A549 (cell line): ENCODE results near the gene CTDP1. TPM values are rescaled to one million over a fixed set of nuclear protein-coding genes. Genes with fewer than 3 reads are reported as not detected.

Source experiments
- ATAC-seq, 2 experiments: fragments of 200-7000 bp in 1 of 2; fragments of >200 bp in 1 of 2; cut with Nextera tagmentation in 1 of 2; cut with Tn5 transposase in 1 of 2; 3 replicates each; pipeline versions ENCODE4 v1.8.0 to v1.9.1; 2018 to 2020; ENCODE audit warnings: mild to moderate bottlenecking in 1 of 2, moderate library complexity in 1 of 2
- CTCF ChIA-PET: fragments of 300-600 bp; sonication (Branson Sonifier 250); formaldehyde crosslinking; extraction: SDS; loops from one replicate; lab custom pipeline; 2021; ENCODE audit warnings: antibody characterized with exemption, inconsistent platforms; lab: Yijun Ruan, JAX
- POLR2A ChIA-PET: fragments of 350-600 bp; formaldehyde crosslinking; extraction: SDS; loops from one replicate; lab custom pipeline; 2021; ENCODE audit warnings: antibody characterized with exemption, inconsistent platforms; lab: Yijun Ruan, JAX
- DNase-seq, 2 experiments: peaks; one replicate each; pipeline versions ENCODE4 v3.0.0 to v3.0.0-alpha.2; 2011 to 2016; ENCODE audit warnings: low read depth in 1 of 2, low spot score in 1 of 2
- FAIRE-seq: peaks from 2 replicates; lab custom pipeline; 2011; peaks lifted over from hg19 to GRCh38; lab: Jason Lieb, UNC
- H3K27ac ChIP-seq, 2 experiments: fragments of >200 bp; sonication (Bioruptor Twin); formaldehyde crosslinking; 3 replicates each; pipeline ENCODE4 v1.5.1; 2016 to 2017
- H3K4me1 ChIP-seq: fragments of >200 bp; sonication (Bioruptor Twin); formaldehyde crosslinking; 3 replicates; pipeline ENCODE4 v1.6.1; 2016
- H3K4me2 ChIP-seq: fragments of >200 bp; sonication (Bioruptor Twin); formaldehyde crosslinking; 3 replicates; pipeline ENCODE4 v1.6.1; 2016
- H3K4me3 ChIP-seq: fragments of >200 bp; sonication (Bioruptor Twin); formaldehyde crosslinking; 3 replicates; pipeline ENCODE4 v1.5.1; 2016
- H3K9me3 ChIP-seq: fragments of >200 bp; sonication (Bioruptor Twin); formaldehyde crosslinking; 3 replicates; pipeline ENCODE4 v1.6.1; 2016
- BCL3 ChIP-seq: fragments of >200 bp; sonication (Bioruptor Twin); formaldehyde crosslinking; IDR thresholded peaks from 3 replicates; pipeline ENCODE4 v1.6.1; 2016
- BHLHE40 ChIP-seq: IDR thresholded peaks from 2 replicates; pipeline ENCODE4 v1.6.1; 2012; ENCODE audit warnings: low read depth, low read length, inconsistent platforms
- CTCF ChIP-seq: fragments of >200 bp; sonication (Bioruptor Twin); formaldehyde crosslinking; IDR thresholded peaks from 3 replicates; pipeline ENCODE4 v1.5.1; 2016
- EHF ChIP-seq: fragments of 250-450 bp; sonication (Bioruptor Pico); IDR thresholded peaks from 2 replicates; pipeline ENCODE4 v1.5.0; 2020; ENCODE audit warnings: mild to moderate bottlenecking
- FOXS1 ChIP-seq: fragments of 250-450 bp; sonication (Bioruptor Pico); IDR thresholded peaks from 2 replicates; pipeline ENCODE4 v1.5.0; 2020; ENCODE audit warnings: mild to moderate bottlenecking, moderate library complexity
- HES2 ChIP-seq: fragments of >200 bp; sonication (Bioruptor Twin); formaldehyde crosslinking; IDR thresholded peaks from 2 replicates; pipeline ENCODE4 v1.6.1; 2016
- HOXB13 ChIP-seq: fragments of 250-450 bp; sonication (Bioruptor Pico); IDR thresholded peaks from 2 replicates; pipeline ENCODE4 v1.5.0; 2020; ENCODE audit warnings: low read depth, mild to moderate bottlenecking, moderate library complexity
- JUNB ChIP-seq: fragments of >200 bp; sonication (Bioruptor Twin); formaldehyde crosslinking; IDR thresholded peaks from 2 replicates; pipeline ENCODE4 v1.6.1; 2016
- MAX ChIP-seq: IDR thresholded peaks from 2 replicates; pipeline ENCODE4 v1.6.1; 2012
- MYC ChIP-seq: IDR thresholded peaks from 2 replicates; pipeline ENCODE4 v1.6.1; 2012; ENCODE audit warnings: mild to moderate bottlenecking, inconsistent platforms, low read length, improper control_type of control experiment, borderline replicate concordance
- NR3C1 ChIP-seq: fragments of >200 bp; sonication (Bioruptor Twin); formaldehyde crosslinking; IDR thresholded peaks from 3 replicates; pipeline ENCODE4 v1.6.1; 2017
- RAD21 ChIP-seq, 2 experiments: fragments of >200 bp in 1 of 2; sonication (Bioruptor Twin) in 1 of 2; formaldehyde crosslinking in 1 of 2; IDR thresholded peaks in 1 of 2; conservative IDR thresholded peaks in 1 of 2; 2 replicates in 1 of 2; 3 replicates in 1 of 2; pipeline ENCODE4 v1.6.1; 2012 to 2018; ENCODE audit warnings: inconsistent platforms in 1 of 2
- RARB ChIP-seq: fragments of 250-450 bp; sonication (Bioruptor Pico); IDR thresholded peaks from 2 replicates; pipeline ENCODE4 v1.8.0; 2021; ENCODE audit warnings: mild to moderate bottlenecking, moderate library complexity
- RCOR1 ChIP-seq: fragments of 150-350 bp; IDR thresholded peaks from 2 replicates; pipeline ENCODE4 v1.6.1; 2014; ENCODE audit warnings: antibody characterized with exemption, low read length, low read depth
- REST ChIP-seq: fragments of 200-600 bp; sonication (generic); IDR thresholded peaks from 2 replicates; pipeline ENCODE4 v1.6.1; 2016; ENCODE audit warnings: antibody characterized with exemption, mild to moderate bottlenecking, moderate library complexity
- SREBF2 ChIP-seq: fragments of 450-650 bp; IDR thresholded peaks from 2 replicates; pipeline ENCODE4 v1.6.1; 2014; ENCODE audit warnings: mild to moderate bottlenecking, moderate library complexity
- ZC3H11A ChIP-seq: fragments of 450-650 bp; IDR thresholded peaks from 2 replicates; pipeline ENCODE4 v1.6.1; 2014; ENCODE audit warnings: antibody characterized with exemption, mild to moderate bottlenecking
- ZSCAN20 ChIP-seq: fragments of 250-450 bp; sonication (Bioruptor Pico); IDR thresholded peaks from 2 replicates; pipeline ENCODE4 v1.8.0; 2022; ENCODE audit warnings: mild to moderate bottlenecking, moderate library complexity
- WGBS: methylation state at CpG from one replicate; pipeline ENCODE4 v1.1.6; 2017; ENCODE audit errors: missing lambda C conversion rate; 5-methylcytosine and 5-hydroxymethylcytosine counted together
- polyA plus RNA-seq, 4 experiments: library from polyadenylated mRNA; depleted of rRNA in 3 of 4; stranded (reverse); fragments of >200 nt; fragmentation: RNase III in 1 of 4; extraction: RNeasy Plus Mini Kit Qiagen cat#74134 plus additional on column Dnase treatment in 1 of 4; gene quantifications; 2 replicates in 3 of 4; 3 replicates in 1 of 4; pipeline ENCODE4 v1.2.3, GENCODE V29; 2011 to 2017

The CTDP1 gene
- polyA plus RNA-seq, 2 of the 4 experiments (the other 2 are of a cell fraction): 6.8 to 12.1 TPM

GRCh38 chr18:79631096-79631507 lies 48.5 kb upstream of the CTDP1 start:
- CTCF ChIA-PET: no interaction called here
- Histone ChIP-seq H3K4me1 (no peaks in the 10 kb centered on the region), H3K27ac (no peak overlapping the region), H3K4me2 (no peak overlapping the region), H3K9me3 (no peaks in the 10 kb centered on the region), H3K4me3 (no peak overlapping the region)
- FAIRE-seq (no peak), ATAC-seq (no peak), DNase-seq (no peak)
- POLR2A ChIA-PET: no interaction called here
- TF ChIP-seq NR3C1 (no peak), SREBF2 (no peak)
- WGBS: 86% methylated on average over 21 of the region's 21 CpGs

- Histone ChIP-seq H3K9me3 (no peaks in the 10 kb centered on the region), H3K4me3 (no peak overlapping the region), H3K27ac (no peak overlapping the region), H3K4me2 (no peak overlapping the region), H3K4me1 (no peaks in the 10 kb centered on the region)
- ChIA-PET POLR2A (no interaction called here), CTCF (no interaction called here)
- ATAC-seq (no peak), FAIRE-seq (no peak), DNase-seq (no peak)
- WGBS: 33% methylated on average over 5 of the region's 12 CpGs
- TF ChIP-seq HES2 (no peak), FOXS1 (CRISPR knock-in tag) (no peak), BCL3 (no peak), REST (no peak), CTCF (no peak), BHLHE40 (no peak), RCOR1 (no peak), RARB (CRISPR knock-in tag) (no peak), RAD21 (conservative IDR thresholded peaks at IDR 0.05 in 1 of 2, IDR thresholded peaks at IDR 0.05 in 1 of 2) (no peak), JUNB (no peak), HOXB13 (CRISPR knock-in tag) (no peak), MAX (no peak), ZSCAN20 (CRISPR knock-in tag) (no peak), SREBF2 (no peak), EHF (CRISPR knock-in tag) (no peak), MYC (no peak), ZC3H11A (no peak)
Observed at GRCh38 chr18:79631761-79632446, 47.7 kb upstream of the CTDP1 start.
